Measurements from ENCODE around the gene ATP1B2. TPM values are rescaled to one million over a fixed set of nuclear protein-coding genes. Genes with fewer than 3 reads are reported as not detected.

ATP1B2 gene
- total RNA-seq, 4 donors from 2014 or later = 0.09 to 1.5 (median 0.21) TPM; not detected in 1

Other genes starting within 250 kb of the ATP1B2 start
- 10 to 100 TPM; 27.9 to 88.0 (median 66.7) TPM for gene TMEM256, start 246.8 kb upstream of the ATP1B2 start, total RNA-seq
- gene NLGN2, start 243.1 kb upstream of the ATP1B2 start, total RNA-seq = 1 to 10 TPM; 1.4 to 5.3 (median 2.0) TPM
- gene SPEM1, start 230.6 kb upstream of the ATP1B2 start, total RNA-seq = not detected
- gene SPEM2, start 225.3 kb upstream of the ATP1B2 start, total RNA-seq = not detected
- gene SPEM3, start 222.1 kb upstream of the ATP1B2 start, total RNA-seq = not detected
- gene TMEM102, start 215.5 kb upstream of the ATP1B2 start, total RNA-seq = 10 to 100 TPM; 12.2 to 20.8 (median 16.9) TPM
- gene FGF11, start 211.4 kb upstream of the ATP1B2 start, total RNA-seq = 10 to 100 TPM in 1 of 4 donors, 1 to 10 TPM in 3; 2.7 to 18.1 (median 6.1) TPM
- gene CHRNB1, start 205.9 kb upstream of the ATP1B2 start, total RNA-seq = 1 to 10 TPM; 2.4 to 7.2 (median 4.6) TPM
- 10 to 100 TPM; 13.4 to 35.1 (median 28.5) TPM for gene ZBTB4, start 171.3 kb upstream of the ATP1B2 start, total RNA-seq
- not detected for gene SLC35G6, start 169.5 kb upstream of the ATP1B2 start, total RNA-seq
- gene POLR2A, start 166.6 kb upstream of the ATP1B2 start, total RNA-seq = 10 to 100 TPM; 59.3 to 94.9 (median 78.2) TPM
- 10 to 100 TPM in 1 of 4 donors, 1 to 10 TPM in 3; 3.5 to 41.6 (median 6.5) TPM for gene TNFSF12, start 101.9 kb upstream of the ATP1B2 start, total RNA-seq
- gene TNFSF13, start 92.2 kb upstream of the ATP1B2 start, total RNA-seq = 10 to 100 TPM in 2 of 4 donors, 1 to 10 TPM in 2; 3.8 to 21.7 (median 10.9) TPM
- 10 to 100 TPM; 32.1 to 65.4 (median 48.3) TPM for gene SENP3, start 89.0 kb upstream of the ATP1B2 start, total RNA-seq
- 10 to 100 TPM; 32.1 to 52.9 (median 45.2) TPM for gene CD68, start 71.3 kb upstream of the ATP1B2 start, total RNA-seq
- gene MPDU1, start 67.1 kb upstream of the ATP1B2 start, total RNA-seq = 100 to 1,000 TPM in 2 of 4 donors, 10 to 100 TPM in 2; 69.3 to 123 (median 100) TPM
- gene SOX15, start 60.8 kb upstream of the ATP1B2 start, total RNA-seq = 100 to 1,000 TPM in 2 of 4 donors, 10 to 100 TPM in 2; 89.1 to 127 (median 103) TPM
- gene FXR2, start 36.0 kb upstream of the ATP1B2 start, total RNA-seq = 10 to 100 TPM; 17.2 to 24.0 (median 20.6) TPM
- 10 to 100 TPM; 20.5 to 55.9 (median 31.3) TPM for gene SAT2, start 23.1 kb upstream of the ATP1B2 start, total RNA-seq
- gene SHBG, start 20.8 kb upstream of the ATP1B2 start, total RNA-seq = not detected
- 10 to 100 TPM; 26.6 to 35.1 (median 33.9) TPM for gene TP53, start 36.6 kb downstream of the ATP1B2 start, total RNA-seq
- 1 to 10 TPM; 3.5 to 6.0 (median 3.8) TPM for gene WRAP53, start 37.6 kb downstream of the ATP1B2 start, total RNA-seq
- 1 to 10 TPM in 3 of 4 donors, under 1 TPM in 1; 0.70 to 2.7 (median 1.9) TPM for gene EFNB3, start 54.3 kb downstream of the ATP1B2 start, total RNA-seq
- gene DNAH2, start 66.8 kb downstream of the ATP1B2 start, total RNA-seq = under 1 TPM in 3 of 4 donors, not detected in 1; under 0.01 to 0.04 (median 0.03) TPM
- gene KDM6B, start 183.3 kb downstream of the ATP1B2 start, total RNA-seq = 10 to 100 TPM in 1 of 4 donors, 1 to 10 TPM in 3; 6.7 to 14.6 (median 7.5) TPM
- gene TMEM88, start 204.1 kb downstream of the ATP1B2 start, total RNA-seq = 1 to 10 TPM in 3 of 4 donors, not detected in 1; 1.5 to 3.8 (median 1.6) TPM
- 10 to 100 TPM; 45.2 to 80.1 (median 74.8) TPM for gene NAA38, start 206.6 kb downstream of the ATP1B2 start, total RNA-seq
- 1 to 10 TPM; 3.8 to 9.3 (median 7.5) TPM for gene CYB5D1, start 207.1 kb downstream of the ATP1B2 start, total RNA-seq
- 10 to 100 TPM; 57.7 to 93.5 (median 73.0) TPM for gene CHD3, start 237.9 kb downstream of the ATP1B2 start, total RNA-seq